GM19397 (cell line): ENCODE measurements around the gene MIA3.

Experiments used
- ATAC-seq: cut with Tn5 transposase; IDR thresholded peaks from one replicate; pipeline ENCODE4 v1.9.1; 2021; ENCODE audit warnings: mild to moderate bottlenecking, moderate library complexity; ENCODE audit not compliant: unreplicated experiment

MIA3 gene

DNA sequence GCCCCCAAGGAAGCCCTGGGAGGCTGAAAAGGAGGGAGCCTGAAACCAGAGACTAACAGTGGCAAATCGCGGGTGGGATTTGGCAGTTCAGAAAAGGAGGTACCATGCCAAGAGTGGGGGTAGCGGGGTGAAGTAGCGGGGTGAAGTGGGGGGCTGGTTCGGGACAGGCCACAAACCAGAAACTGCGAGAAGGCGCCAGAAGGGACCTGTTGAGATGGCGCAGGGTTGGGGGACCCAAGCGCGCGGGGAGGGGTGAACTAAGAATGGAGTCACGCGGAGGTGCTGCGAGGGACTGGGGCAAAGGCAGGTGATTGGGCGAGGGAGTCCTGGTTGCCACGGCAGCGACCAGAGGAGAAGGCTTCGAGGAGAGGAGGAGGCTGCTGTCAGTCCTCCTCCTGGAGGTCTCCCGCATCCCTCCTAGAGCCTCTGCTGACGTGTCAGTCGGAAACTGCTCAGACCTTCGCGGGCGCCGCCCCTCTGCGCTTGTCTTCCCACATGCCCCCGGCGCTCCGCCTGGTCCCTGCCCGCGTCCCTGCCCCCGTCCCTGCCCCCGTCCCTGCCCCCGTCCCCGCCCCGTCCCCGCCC, 438 bp upstream of the MIA3 start:
- peak; percentile 81 for ATAC-seq

DNA sequence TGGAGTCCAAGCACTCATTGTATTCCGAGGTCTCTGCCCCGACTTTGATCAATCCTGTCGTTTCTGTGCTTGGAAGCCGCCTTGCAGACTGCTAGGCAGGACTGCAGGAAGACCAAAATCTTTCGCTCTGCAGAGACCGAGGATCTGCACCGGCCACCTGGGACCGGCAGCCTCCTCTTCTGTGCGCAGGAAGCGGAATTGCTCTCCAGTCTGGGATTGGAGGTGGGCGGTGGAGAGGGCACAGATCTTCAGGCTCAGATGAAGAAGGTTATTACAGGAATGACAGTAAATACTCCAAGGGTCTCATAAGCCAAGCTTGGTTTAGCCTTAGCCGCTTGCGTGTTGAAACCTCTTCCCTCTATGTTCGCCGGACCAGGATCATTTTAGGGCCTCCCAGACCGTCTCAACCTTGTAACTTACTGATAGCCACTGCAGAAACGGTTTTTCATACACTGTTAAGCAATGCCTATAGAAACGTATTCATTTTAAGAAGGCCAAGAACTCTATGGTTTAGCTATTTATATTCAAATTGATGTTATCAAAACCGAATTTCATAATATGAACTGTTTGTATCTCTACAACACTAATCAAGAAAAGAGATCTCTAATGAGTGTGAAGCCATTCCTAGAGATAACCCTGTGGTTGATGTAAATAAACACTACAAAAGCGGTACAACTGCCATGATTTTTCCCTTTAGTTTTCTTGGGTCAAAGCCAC, 1.1 kb downstream of the MIA3 start:
- no peak for ATAC-seq

DNA sequence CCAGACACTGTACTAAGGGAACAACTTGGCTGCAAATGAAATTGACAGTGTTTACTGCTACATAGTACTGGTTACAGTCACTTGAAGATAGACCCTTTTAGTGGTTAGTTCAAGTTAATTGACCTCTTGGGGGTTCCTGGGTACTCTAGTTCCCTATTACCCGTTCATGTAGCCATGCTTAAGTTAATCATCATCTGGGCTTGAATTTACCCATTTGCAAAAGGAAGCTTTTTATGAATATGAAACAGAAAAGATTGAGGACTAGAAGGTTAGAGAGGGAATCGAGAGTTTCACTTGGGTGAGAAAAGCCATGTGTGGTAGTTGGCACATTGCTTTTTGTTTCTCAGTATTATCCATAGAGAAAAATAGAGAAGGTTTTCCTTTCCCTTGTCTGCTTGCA, 2.7 kb downstream of the MIA3 start:
- ATAC-seq, result no peak

- no peak for ATAC-seq
Measured at GRCh38 chr1:222622765-222623164, 4.9 kb downstream of the MIA3 start.

DNA sequence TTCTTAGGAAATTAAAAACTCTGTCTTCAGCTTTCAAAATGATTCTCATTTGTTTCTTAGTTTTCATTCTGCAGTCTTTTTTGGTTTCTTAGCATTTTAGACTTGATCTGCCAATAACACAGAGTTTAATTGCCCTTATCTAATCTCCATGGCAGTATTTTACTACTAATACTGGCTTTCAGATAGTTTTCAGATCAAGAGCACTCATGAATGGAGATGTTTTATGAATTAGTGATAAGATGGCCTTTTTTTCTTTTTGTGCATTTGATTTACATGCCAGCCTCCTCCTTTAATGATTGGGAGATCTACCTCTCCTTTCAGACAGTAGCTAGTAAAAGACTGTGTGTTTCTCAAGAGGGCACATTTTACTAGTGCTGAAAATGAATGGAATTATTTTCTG, 5.6 kb downstream of the MIA3 start:
- no peak for ATAC-seq

GRCh38 chr1:222624214-222624613, 6.3 kb downstream of the MIA3 start:
- no peak for ATAC-seq

DNA sequence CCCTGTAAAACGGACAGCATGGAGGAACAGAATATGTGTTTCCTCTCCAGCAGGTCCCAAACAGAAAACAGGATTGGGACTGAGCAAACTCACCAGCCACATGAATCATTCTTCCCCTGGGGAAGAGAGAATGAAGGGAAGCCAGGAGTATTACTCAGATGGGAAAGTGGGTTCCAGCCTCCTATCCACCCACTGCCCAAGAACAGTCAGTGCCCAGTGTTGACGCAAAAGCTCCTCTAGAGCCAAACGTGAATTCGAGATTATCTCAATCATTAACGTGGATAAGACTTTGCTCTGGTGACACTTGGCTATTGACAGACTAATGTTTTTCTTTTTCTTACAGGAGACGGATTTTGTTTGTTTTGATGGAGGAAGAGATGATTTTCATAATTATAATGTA, 9.3 kb downstream of the MIA3 start:
- ATAC-seq, result no peak

GRCh38 chr1:222629921-222630535, 12.1 kb downstream of the MIA3 start:
- no peak for ATAC-seq

DNA sequence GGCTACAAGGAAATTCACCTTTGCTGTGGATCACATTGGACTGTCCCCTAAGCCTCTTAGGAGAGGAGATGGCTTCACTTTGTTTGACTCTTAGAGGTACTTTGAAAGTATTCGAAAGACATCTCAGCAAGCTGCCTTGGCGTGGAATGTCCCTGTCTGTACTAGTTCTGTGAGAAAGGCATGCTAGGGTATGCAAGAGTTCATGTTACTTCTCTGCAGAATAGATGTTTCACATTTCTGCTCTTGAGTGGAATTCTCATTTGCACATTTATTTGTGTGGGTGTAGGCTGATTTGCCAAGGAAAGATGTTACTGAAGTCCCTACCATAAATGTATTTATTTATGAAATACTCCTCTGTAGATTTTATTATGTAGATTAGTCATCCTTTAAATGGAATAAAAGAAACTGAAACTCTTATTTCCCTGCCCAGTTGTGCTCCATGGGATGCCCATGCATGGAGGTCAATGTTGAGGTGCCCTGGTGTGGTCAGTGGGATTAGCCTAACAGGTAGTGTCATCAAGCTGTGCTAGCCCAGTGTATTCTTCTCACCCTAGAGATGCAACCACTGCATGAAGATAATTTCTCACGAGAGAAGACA, 13.8 kb downstream of the MIA3 start:
- ATAC-seq, result no peak

DNA sequence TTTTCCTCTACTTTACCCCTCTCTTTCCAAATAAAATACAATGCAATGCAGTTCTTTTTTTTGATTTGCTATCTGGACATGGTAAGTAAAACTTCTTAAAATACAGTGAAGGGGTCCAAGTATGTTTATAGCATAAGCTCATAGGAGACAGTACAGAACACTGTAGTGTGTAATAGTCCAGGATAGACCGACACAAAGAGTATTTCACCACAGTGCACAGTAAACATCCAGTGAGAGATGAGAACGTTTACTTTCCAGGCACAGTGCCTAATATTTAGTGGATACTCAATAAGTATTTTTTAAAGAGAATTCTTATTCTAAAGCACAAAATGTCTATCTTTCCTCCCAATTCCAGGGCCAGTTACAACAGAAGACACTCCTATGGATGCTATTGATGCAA, 14.9 kb downstream of the MIA3 start:
- no peak for ATAC-seq

DNA sequence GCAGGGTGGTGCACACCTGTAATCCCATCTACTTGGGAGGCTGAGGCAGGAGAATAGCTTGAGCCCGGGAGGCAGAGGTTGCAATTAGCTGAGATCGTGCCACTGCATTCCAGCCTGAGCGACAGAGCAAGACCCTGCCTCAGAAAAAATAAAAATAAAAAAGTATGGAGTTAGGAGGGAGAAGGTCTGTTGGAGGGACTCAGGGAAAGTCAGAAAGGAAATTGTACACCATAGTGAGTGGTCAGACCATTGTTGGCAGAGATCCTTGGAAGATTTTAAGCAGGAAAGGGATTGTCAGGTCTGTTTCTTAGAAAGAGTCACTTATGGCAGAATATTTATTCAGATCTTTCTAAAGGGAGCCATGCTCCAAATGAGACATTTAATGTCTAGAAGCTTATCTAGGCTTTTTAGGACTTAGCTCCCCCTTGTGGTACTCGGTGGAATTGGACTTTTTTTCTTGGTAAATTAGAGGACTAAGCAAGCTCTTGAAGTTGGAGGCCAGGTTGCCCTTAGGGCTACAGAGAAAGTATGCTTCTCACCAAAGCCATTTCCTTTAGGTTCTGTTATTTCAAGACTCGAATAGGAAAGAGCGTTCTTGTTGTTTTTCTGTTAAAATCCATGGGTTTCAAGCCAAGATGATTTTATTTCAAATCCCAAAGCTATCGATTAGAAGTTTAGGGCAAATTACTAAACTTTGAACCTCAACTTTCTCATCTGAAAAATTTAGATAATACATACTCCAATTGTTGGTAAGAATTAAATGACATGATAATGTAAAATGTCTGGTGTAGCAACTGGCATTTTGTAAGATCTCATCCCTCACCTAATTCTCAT, 16.5 kb downstream of the MIA3 start:
- peak; percentile 79 for ATAC-seq

- no peak for ATAC-seq
Measured at GRCh38 chr1:222641269-222641948, 23.5 kb downstream of the MIA3 start.

DNA sequence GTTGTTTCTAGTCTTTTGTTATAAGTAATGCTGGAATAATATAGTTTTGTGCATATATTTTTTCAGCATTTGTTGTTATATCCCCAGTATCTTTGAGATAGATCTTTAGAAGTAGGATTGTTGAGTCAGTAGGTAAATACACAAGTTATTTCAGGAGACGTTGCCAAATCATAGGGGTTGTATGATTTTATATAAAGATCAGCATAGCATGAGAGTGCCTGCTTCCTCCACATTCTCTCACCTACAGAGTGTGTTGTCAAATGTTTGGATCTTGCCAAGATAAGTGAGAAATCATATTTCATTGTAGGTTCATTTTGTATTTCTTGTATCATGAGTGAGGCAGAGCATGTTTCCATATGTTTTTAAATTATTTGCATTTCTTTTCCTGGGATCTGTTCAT, 24.6 kb downstream of the MIA3 start:
- ATAC-seq, result no peak

DNA sequence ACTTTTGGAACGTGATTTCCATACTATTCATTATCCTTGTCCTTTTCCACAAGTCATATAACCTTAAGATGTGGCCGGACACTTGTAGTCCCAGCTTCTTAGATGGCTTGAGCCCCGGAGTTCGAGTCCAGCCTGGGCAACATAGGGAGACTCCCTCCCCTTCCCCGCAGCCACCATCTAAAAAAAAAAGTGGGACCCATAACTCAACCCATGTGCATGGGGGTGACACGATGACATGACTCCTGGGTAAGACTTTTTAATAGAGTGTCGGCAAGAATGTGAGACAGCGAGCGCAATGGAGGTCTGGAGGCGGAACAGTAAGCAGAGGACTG, 25.7 kb downstream of the MIA3 start:
- no peak for ATAC-seq

GRCh38 chr1:222643938-222644635, 26.2 kb downstream of the MIA3 start:
- peak; percentile 96 for ATAC-seq

DNA sequence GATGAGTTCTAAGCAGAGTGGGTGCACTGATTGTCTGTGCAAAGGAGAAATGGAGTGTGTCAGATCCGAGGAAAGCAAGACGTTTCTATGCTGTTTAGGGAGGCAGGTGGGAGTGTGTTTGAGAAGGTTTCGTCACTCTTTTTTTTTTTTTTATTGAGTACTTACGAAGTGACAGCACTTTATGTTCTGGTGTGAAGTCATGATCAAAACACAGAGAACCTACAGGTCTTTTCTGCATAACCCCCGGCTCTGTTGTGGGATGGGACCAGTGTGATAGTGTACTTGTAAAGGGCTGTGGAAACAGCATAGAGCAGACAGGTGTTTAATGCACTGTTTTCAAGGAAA, 26.7 kb downstream of the MIA3 start:
- no peak for ATAC-seq

DNA sequence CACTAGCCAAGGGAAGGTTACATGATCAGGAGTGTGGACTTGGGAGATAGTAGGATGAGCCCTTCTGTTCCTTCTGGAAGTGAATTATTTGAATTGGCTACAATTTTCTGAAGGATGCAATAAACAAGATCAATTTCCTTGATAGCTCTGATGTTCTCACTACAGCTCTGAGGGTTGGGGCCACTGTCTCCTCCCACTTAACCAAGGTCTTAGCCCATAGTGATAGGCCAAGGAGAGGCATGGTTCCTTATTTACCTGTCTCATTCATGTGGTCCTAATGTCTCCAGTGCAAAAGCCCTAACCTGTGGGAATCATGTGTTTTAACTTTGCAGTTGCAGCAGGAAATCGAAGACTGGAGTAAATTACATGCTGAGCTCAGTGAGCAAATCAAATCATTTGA, 34.8 kb downstream of the MIA3 start:
- ATAC-seq, result no peak

- ATAC-seq, result peak; percentile 47
Measured at GRCh38 chr1:222653178-222653827, 35.4 kb downstream of the MIA3 start.

DNA sequence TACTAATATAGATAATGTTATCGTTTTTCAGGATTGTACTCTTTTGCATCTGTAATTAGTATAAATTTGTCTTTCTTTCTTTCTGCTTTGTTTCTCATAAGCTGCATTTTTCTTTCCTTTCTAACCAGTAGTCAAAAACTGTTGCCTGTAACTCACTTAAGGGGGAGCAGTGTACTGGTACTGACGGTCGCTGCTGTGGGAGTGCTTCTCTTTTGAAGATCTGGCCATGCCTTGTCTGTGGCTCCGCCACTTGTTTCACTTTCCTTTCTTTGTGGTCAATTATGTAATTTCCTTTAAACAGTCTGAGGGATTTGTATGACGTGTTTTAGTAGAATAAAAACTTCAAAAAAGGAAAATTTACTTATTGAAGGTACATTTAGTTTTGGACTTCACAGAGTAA, 37.0 kb downstream of the MIA3 start:
- peak; percentile 93 for ATAC-seq
